GM21360 (cell line): ENCODE measurements around the gene MTERF4.

Experiments used
- ATAC-seq: cut with Tn5 transposase; IDR thresholded peaks from one replicate; pipeline ENCODE4 v1.9.1; 2021; ENCODE audit warnings: mild to moderate bottlenecking, moderate library complexity; ENCODE audit not compliant: unreplicated experiment

MTERF4 gene

GRCh38 chr2:241135737-241136136 lies 33.6 kb upstream of the MTERF4 start:
- ATAC-seq: no peak

GRCh38 chr2:241134711-241135110 lies 32.6 kb upstream of the MTERF4 start:
- ATAC-seq: no peak

GRCh38 chr2:241133436-241133820 lies 31.3 kb upstream of the MTERF4 start:
- ATAC-seq: no peak

- ATAC-seq: no peak
Measured at GRCh38 chr2:241132538-241133435, 30.7 kb upstream of the MTERF4 start.

GRCh38 chr2:241131531-241131930 lies 29.4 kb upstream of the MTERF4 start:
- ATAC-seq: no peak

- ATAC-seq: no peak
Measured at GRCh38 chr2:241130316-241130715, 28.2 kb upstream of the MTERF4 start.

- ATAC-seq: no peak
Measured at GRCh38 chr2:241129086-241129871, 27.2 kb upstream of the MTERF4 start.

- no peak for ATAC-seq
Measured at GRCh38 chr2:241128266-241128665, 26.2 kb upstream of the MTERF4 start.

- no peak for ATAC-seq
Measured at GRCh38 chr2:241126771-241127202, 24.7 kb upstream of the MTERF4 start.

GRCh38 chr2:241126201-241126611 lies 24.1 kb upstream of the MTERF4 start:
- no peak for ATAC-seq

- ATAC-seq: no peak
Measured at GRCh38 chr2:241125626-241126025, 23.5 kb upstream of the MTERF4 start.

GRCh38 chr2:241123816-241124536 lies 21.9 kb upstream of the MTERF4 start:
- ATAC-seq: no peak

GRCh38 chr2:241122376-241123002 lies 20.4 kb upstream of the MTERF4 start:
- no peak for ATAC-seq

GRCh38 chr2:241121008-241121407 lies 18.9 kb upstream of the MTERF4 start:
- ATAC-seq: no peak

- no peak for ATAC-seq
Measured at GRCh38 chr2:241120440-241120839, 18.4 kb upstream of the MTERF4 start.

GRCh38 chr2:241118737-241119505 lies 16.8 kb upstream of the MTERF4 start:
- no peak for ATAC-seq

- ATAC-seq: no peak
Measured at GRCh38 chr2:241116606-241117560, 14.8 kb upstream of the MTERF4 start.

GRCh38 chr2:241115361-241115760 lies 13.3 kb upstream of the MTERF4 start:
- no peak for ATAC-seq

- ATAC-seq: no peak
Measured at GRCh38 chr2:241114836-241115235, 12.7 kb upstream of the MTERF4 start.
